Suppressor macrophage treated with lipopolysaccharide for 1 hour (primary cell): ENCODE data around the gene PTGIS.
A peak's percentile ranks its signal among the peaks of the same experiment; 100 is the strongest.
"Not testable (repeated sequence)": the region's sequence is repeated elsewhere in the genome, so short reads cannot be mapped to it uniquely, and the experiment has no call there.

ENCODE experiments used
- DNase-seq, 3 donors: peaks; one replicate each; pipeline ENCODE4 v3.0.0-alpha.2; 2020 to 2022

Gene PTGIS

GRCh38 chr20:49567421-49568277, at the start of gene PTGIS:
TSS of gene PTGIS (minus strand) at chr20:49568137. CDS start at chr20:49568116, 21 bp downstream.
- no peak for DNase-seq

- not testable (repeated sequence) for DNase-seq
Measured at GRCh38 chr20:49617394-49617793, 49.5 kb upstream of the PTGIS start.

- DNase-seq = no peak
Measured at GRCh38 chr20:49616154-49617007, 48.4 kb upstream of the PTGIS start.

DNA sequence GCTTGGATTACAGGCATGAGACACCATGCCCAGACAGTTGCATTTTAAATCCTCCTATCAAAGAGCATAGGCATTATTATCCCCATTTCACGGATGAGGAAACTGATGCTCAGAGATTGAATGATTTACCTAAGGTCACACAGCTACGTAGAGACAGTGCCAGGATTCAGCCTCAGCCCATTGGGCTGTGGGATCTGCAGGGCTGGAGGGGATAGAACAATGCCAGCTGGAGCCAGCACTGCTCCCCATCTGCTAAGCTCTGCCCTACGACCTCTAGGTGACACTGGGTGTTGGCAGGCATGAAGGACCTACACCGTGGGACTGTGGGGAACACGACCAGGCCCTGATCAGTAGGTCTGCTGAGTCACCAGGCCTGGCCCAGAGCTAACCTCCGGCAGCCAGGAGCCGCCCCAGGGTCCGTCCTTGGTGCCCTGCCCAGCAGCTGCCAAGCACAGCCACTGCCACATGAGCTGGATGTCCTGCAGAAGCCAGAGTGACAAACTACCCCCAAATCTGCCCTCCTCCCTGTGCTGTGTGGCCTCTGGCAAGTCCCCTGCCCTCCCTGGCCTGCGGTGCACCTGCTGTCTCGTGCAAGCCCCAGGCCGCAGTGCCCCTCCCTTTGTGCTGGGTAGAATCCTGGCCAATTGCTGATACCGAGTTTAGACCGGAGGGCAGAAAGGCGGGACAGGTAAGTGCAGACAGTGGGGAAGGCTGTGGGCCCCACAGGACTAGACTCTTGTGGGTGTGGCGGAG, 47.6 kb upstream of the PTGIS start:
- no peak for DNase-seq

DNA sequence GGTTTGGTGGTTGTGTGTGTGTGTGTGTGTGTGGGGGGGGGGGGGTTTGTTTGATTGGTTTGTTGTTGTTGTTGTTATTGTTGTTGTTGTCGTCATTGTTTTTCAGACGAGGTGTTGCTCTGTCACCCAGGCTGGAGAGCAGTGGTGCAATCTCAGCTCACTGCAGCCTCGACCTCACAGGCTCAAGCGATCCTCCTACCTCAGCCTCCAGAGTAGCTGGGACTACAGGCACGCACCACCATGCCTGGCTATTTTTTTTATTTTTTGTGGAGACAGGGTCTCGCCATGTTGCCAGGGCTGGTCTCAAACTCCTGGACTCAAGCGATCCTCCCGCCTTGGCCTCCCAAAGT, 47.1 kb upstream of the PTGIS start:
- not testable (repeated sequence) for DNase-seq

DNA sequence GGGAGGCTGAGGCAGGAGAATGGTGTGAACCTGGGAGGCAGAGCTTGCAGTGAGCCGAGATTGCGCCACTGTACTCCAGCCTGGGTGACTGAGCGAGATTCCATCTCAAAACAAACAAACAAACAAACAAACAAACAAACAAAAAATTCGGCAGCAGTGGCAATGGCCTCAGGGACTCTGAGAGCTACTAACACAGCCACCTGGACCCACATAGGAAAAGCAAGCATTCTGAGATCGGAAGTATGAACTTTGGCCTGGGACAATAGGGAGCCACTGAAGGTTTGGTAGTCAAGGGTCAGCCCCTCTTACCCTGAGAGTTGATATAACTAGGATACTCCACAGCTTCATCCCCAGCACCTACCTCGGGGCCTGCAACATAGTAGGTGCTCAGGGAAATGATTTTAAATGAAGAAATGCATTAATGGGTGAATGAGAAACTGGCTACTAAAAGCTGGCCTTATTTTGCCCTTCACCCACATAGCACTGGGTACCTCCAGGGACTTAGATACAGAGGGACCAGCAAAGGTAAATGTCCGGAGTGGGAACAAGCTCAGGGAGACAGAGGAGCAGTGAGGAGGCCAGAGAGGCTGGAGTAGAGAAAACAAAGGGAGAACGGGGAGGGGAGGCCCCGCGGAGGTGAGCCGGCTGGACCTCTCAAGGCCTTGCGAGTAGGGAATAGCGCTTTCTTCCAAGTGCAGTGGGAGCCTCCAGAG, 46.6 kb upstream of the PTGIS start:
- no peak for DNase-seq

DNA sequence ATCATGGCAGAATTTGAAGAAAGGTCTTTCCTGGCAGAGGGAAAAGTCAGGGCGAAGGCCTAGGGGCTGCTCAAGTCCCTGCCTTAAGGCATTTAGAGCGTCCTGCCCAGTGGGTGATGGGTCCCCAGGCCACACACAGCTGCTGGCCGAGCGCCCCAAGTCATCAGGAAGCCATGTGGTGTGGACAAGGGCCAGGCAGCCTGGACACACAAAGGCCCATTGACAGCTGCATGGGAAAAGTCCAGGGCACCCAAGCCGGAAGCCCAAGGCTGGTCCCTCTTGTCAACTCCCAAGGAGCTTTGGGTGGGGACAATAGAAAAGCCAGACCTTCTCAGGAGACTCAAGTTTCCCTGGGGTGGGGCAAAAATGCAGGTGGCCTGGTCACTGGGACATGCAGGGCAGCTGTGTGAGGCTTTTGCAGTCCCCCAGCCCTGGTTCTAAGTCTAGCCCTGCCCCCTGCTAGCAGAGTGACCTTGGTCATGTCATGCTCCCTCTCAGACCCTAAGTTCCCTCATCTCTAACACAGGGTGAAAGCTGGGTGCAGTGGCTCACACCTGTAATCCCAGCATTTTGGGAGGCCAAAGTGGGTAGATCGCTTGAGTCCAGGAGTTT, 44.3 kb upstream of the PTGIS start:
- no peak for DNase-seq

- not testable (repeated sequence) for DNase-seq
Measured at GRCh38 chr20:49611539-49612126, 43.7 kb upstream of the PTGIS start.

- DNase-seq = peak; percentile 72 to 82 (median 77)
Measured at GRCh38 chr20:49610691-49611538, 43.0 kb upstream of the PTGIS start.

GRCh38 chr20:49608752-49609670, 41.1 kb upstream of the PTGIS start:
- DNase-seq = peak; percentile 54 to 70 (median 66)

DNA sequence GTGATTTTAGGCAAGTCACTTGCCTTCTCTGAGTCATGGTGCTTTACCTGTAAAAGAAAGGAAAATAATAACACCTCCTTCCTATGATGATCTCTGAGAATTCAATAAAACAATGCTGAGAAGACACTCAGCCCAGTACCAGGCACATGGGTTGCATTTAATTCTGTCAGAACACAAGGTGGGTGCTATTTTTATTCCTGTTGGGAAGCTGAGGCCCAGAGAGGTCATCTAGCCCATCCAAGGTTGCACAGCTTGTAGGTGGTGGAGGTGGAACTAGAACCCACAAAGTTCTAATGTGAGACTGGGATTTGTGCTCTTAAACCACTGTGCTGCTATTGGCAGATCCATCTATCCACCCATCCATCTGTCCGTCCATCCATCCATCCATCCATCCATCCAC, 39.6 kb upstream of the PTGIS start:
- no peak for DNase-seq

DNA sequence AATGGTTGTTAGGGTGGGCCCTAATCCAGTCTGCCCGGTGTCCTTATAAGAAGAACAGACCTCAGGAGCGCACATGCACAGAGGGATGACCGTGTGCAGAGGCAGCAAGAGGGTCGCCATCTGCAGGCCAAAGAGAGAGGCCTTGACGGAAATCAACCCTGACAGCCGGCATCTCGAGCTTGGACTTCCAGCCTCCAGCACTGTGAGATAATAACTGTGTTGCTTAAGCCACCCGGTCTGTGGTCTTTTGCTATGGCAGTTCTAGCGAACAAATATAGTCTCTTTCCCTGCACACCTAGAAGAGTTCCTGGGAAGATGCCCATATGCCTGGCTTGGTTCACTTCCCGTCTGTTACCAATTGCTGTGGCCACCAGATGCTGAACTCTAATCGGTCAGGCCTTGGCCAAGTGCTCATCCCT, 35.3 kb upstream of the PTGIS start:
- no peak for DNase-seq

DNA sequence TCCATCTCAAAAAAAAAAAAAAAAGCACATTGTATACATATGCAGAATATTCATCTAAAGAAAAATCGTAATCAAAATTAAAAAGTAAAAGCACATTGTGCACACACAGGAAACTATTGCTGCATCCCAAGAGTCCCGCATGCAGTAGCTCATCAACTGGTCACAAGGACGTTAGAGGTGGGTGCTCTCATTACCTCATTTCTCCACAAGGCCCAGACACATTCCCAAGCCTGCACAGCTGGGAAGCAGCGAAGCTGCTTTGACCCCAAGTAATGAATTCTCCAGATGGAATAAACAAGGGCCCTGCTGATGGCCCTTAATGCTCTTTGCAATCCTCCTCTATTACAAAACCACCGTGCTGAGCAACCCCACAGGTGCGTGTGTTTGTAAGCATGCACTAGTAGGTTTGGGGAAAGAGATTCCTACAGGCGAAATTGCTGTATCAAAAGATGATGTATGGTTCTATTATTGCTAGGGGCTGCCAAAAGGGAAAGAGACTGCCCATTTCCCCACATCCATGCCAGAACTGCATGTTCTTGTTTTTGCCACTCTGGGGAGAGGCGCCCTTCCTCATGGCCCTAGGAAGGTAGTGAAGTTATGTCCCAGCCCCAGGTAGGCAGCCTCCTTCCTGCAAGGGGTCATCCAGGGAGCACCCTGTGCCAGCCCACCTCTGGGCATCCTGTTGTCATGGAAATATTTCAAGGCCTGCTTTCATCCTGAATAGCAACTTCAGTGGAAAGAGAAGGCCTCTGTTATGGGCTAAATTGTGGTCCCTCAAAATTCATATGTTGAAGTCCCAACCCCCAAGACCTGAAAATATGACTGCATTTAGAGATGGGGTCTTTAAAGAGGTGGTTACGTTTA, 34.6 kb upstream of the PTGIS start:
- no peak for DNase-seq

- DNase-seq = no peak
Measured at GRCh38 chr20:49601153-49601924, 33.4 kb upstream of the PTGIS start.

DNA sequence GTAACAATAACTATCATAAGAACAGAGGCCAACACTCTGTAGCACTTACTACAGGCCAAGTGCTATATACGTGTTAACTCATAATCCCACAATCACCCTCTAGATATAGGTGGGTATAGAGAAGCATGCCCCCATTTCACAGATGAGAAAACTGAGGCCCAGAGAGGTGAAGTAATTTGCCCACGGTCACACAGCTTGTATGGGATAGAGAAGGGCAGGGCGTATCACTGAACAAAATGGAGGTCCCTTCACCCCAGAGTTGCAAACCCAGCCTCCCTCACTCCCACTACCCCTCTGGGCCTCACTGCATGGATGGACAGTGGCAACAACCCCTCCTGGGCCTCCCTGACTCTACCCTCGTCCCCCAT, 31.8 kb upstream of the PTGIS start:
- DNase-seq = no peak

GRCh38 chr20:49597825-49598395, 30.0 kb upstream of the PTGIS start:
- DNase-seq = no peak

DNA sequence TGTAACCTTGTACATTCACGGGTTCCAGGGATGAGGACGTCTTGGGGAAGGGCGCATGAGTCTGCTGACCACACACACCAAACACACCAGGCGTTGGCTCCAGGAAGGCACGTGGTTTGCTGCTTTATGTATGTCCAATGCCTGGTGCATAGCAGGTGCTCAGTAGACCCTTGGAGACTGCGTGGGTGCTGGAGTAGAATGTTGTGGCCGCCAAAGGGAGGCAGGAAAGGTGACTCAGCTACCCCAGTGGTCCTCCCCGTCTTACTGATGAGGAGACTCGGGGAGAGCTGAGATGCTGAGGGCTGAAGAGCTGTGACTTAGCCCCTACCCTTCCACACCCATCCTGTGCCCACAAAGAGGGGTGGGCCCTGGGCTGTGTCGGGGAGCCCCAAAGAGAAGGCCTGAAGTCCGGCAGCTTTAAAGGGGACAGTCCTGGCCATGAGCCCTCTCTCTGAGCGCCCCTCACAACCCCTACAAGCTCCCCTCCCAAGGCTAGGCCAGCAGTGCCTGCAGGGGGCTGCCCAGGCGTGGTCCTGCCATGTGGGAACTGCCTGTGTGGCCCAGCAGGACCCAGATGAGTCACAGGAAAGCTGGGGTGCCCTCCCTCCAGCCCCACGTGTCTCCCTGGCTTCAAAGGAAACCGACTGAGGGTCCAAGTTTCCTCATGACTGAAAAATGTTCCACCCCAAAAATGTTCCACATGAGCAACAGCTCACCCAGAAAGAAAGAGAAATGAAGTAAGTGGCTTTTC, 28.0 kb upstream of the PTGIS start:
- DNase-seq = peak; percentile 19 to 29 (median 23)
